GM12864 (cell line): ENCODE measurements around the gene BRD9.
"Not testable (repeated sequence)": the region's sequence is repeated elsewhere in the genome, so short reads cannot be mapped to it uniquely, and the experiment has no call there.

Experiments
- DNase-seq: peaks from one replicate; pipeline ENCODE4 v3.0.0-alpha.2; 2011; ENCODE audit warnings: low read depth
- H3K4me3 ChIP-seq: 2 replicates; pipeline ENCODE4 v1.5.1; 2011; ENCODE audit warnings: mild to moderate bottlenecking, low read depth, low read length, control low read depth
- CTCF ChIP-seq: IDR thresholded peaks from 2 replicates; pipeline ENCODE4 v1.5.1; 2011; ENCODE audit warnings: low read depth, mild to moderate bottlenecking, moderate library complexity, low read length, control low read depth, inconsistent platforms; ENCODE audit errors: missing control alignments

The BRD9 gene

DNA sequence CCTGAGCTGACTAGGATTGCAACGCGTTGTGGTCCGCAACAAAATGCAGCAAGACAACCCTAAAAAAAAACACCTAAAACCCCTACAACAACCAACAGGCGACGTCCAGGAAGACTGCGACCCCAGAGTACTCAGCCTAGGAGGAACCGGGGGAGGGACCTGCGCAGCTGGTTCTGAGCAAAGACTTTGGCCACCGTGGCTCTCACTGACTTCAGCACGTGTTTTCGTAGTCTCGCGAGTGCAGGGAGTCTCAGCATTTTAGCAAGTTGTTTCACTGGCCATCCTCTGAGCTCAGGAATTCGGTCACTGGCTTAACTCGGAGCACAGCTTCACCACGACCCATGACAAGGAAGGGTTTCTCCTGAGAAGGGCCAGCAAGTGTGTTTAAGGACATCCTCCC, 33.2 kb downstream of the BRD9 start:
- TF ChIP-seq CTCF, result no peak

GRCh38 chr5:858726-859125, 33.9 kb downstream of the BRD9 start:
- DNase-seq, result no peak
- no peak for TF ChIP-seq CTCF
- H3K4me3 ChIP-seq, result no peak overlapping the region

More for the DNA sequence above, 33.2 kb downstream of the BRD9 start:
- DNase-seq, result no peak
- no peak overlapping the region for H3K4me3 ChIP-seq

- peak; percentile 4 for DNase-seq
Observed at GRCh38 chr5:856531-857425, 35.8 kb downstream of the BRD9 start.

GRCh38 chr5:855771-856530, 36.6 kb downstream of the BRD9 start:
- TF ChIP-seq CTCF, result no peak
- DNase-seq, result no peak
- no peak overlapping the region for H3K4me3 ChIP-seq

More at GRCh38 chr5:856531-857425, 35.8 kb downstream of the BRD9 start:
- no peak overlapping the region for H3K4me3 ChIP-seq
- TF ChIP-seq CTCF, result no peak

DNA sequence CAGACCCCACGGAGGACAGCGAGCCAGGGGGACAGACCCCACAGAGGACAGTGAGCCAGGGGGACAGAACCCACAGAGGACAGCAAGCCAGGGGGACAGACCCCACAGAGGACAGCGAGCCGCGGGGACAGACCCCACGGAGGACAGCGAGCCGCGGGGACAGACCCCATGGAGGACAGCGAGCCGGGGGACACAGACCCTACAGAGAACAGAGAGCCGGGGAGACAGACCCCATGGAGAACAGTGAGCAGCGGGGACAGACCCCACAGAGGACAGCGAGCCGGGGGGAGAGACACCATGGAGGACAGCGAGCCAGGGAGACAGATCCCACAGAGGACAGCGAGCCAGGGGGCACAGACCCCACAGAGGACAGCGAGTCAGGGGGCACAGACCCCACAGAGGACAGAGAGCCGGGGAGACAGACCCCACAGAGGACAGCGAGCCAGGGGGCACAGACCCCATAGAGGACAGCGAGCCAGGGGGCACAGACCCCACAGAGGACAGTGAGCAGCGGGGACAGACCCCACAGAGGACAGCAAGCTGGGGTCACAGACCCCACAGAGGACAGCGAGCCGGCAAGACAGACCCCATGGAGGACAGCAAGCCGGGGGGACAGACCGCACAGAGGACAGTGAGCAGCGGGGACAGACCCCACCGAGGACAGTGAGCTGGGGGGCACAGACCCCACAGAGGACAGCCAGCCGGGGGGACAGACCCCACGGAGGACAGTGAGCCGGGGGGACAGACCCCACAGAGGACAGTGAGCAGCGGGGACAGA, 37.4 kb downstream of the BRD9 start:
- no peak for DNase-seq
- H3K4me3 ChIP-seq, result no peak overlapping the region
- TF ChIP-seq CTCF, result no peak

- no peak for DNase-seq
- TF ChIP-seq CTCF, result no peak
- no peak overlapping the region for H3K4me3 ChIP-seq
Observed at GRCh38 chr5:854217-854616, 38.4 kb downstream of the BRD9 start.

DNA sequence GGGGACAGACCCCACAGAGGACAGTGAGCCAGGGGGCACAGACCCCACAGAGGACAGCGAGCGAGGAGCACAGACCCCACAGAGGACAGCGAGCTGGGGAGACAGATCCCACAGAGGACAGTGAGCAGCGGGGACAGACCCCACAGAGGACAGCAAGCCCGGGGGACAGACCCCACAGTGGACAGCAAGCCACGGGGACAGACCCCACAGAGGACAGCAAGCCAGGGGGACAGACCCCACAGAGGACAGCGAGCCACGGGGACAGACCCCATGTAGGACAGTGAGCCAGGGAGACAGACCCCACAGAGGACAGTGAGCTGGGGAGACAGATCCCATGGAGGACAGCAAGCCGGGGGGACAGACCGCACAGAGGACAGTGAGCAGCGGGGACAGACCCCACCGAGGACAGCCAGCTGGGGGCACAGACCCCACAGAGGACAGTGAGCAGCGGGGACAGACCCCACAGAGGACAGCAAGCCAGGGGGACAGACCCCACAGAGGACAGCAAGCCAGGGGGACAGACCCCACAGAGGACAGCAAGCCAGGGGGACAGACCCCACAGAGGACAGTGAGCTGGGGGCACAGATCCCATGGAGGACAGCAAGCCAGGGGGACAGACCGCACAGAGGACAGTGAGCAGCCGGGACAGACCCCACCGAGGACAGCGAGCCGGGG, 39.0 kb downstream of the BRD9 start:
- not testable (repeated sequence) for DNase-seq, H3K4me3 ChIP-seq
